ENCODE data around the gene ST6GAL1.

ST6GAL1 gene

DNA sequence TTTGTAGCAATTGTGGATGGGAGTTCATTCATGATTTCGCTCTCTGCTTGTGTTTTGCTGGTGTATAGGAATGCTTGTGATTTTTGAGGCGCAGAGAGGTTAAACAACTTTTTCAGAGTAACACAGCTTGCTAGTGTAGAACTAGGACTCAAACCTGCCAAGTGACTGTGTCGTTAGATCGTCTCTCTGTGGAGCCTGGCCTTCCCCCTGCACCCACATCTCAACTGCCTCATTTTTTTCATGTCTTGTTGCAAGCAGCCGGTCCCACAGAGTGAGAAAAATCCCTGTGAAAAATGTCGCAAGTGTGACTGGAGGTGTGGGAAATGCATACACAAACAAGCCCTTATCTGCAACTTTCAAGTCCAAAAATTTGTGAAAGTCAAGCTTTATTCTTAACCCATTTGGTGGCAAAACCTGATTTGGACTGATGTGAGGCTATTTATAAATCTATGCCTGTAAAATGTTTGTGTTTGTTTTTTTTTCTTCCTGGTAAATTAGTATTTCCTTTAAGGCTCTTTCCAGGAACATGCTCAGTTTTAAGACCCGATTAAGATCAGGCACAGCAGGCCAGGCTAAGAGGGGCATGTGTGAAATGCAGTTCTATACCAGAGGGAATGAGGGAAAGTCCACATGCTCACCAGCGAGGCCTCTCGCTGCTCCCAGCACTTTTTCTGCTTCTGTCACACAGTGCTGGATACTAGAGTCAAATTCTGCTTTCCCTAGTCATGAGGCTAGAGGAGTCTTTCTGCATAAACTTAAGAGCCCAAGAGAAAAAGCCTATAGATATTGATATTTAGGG lies 25.8 kb downstream of the ST6GAL1 start:
- DNase-seq (ENCODE audit: low read depth) = no peak
- TF ChIP-seq CTCF (IDR thresholded peaks at IDR 0.05; ENCODE audit: insufficient read depth, low read depth, low read length, missing control alignments) = no peak
- no peak overlapping the region for H3K4me3 ChIP-seq (ENCODE audit: low read depth, low read length)

GRCh38 chr3:186959029-186959624 lies 28.8 kb downstream of the ST6GAL1 start:
- TF ChIP-seq CTCF (IDR thresholded peaks at IDR 0.05; ENCODE audit: insufficient read depth, low read depth, low read length, missing control alignments) = no peak
- DNase-seq (ENCODE audit: low read depth) = peak; percentile 27
- no peak overlapping the region for H3K4me3 ChIP-seq (ENCODE audit: low read depth, low read length)

DNA sequence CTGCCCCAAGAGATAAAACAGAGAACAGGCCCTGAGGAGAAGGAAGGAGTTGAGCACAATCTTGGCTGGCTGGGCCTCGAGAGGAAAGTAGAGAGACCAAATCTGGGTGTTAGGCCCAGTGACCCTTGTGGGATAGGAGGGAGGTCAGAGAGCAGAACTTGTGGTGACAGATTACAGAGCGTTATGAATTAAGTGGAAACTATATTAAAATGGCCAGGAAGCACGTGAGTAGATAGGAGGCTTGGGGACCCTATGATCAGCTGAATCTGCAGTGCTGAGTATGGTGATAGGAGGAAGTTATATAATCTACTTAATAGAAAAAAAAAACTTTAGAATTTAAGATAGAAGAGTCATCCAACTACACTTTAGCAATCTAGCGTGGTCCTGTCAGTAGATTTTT lies 30.0 kb downstream of the ST6GAL1 start:
- no peak for TF ChIP-seq CTCF (IDR thresholded peaks at IDR 0.05; ENCODE audit: insufficient read depth, low read depth, low read length, missing control alignments)
- DNase-seq (ENCODE audit: low read depth) = no peak
- H3K4me3 ChIP-seq (ENCODE audit: low read depth, low read length) = no peak overlapping the region

DNA sequence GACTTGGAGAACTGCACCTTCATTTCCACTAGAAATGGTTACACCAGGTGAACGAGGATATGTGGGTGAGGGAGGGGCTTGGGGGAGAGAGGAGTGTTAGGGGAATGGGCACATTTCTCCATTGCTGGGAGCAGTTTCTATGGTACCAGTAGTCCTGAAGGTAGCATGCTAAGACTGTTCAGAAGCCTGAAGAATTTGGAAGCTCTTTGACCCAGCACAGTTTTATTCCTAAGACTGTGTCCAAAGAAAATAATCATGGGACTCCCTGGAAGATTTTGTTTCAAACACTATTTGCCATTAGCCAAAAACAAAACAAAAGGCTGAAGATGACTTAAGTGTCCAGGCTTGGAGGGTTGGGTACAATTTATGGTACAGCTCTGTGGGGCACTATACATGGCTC lies 32.1 kb downstream of the ST6GAL1 start:
- no peak for TF ChIP-seq CTCF (IDR thresholded peaks at IDR 0.05; ENCODE audit: insufficient read depth, low read depth, low read length, missing control alignments)
- DNase-seq (ENCODE audit: low read depth) = no peak
- H3K4me3 ChIP-seq (ENCODE audit: low read depth, low read length) = no peak overlapping the region

- no peak overlapping the region for H3K4me3 ChIP-seq (ENCODE audit: low read depth, low read length)
- TF ChIP-seq CTCF (IDR thresholded peaks at IDR 0.05; ENCODE audit: insufficient read depth, low read depth, low read length, missing control alignments) = no peak
- DNase-seq (ENCODE audit: low read depth) = no peak
Measured at GRCh38 chr3:186963636-186964035, 33.3 kb downstream of the ST6GAL1 start.

- no peak for TF ChIP-seq CTCF (IDR thresholded peaks at IDR 0.05; ENCODE audit: insufficient read depth, low read depth, low read length, missing control alignments)
- no peak overlapping the region for H3K4me3 ChIP-seq (ENCODE audit: low read depth, low read length)
- no peak for DNase-seq (ENCODE audit: low read depth)
Measured at GRCh38 chr3:186964071-186964470, 33.7 kb downstream of the ST6GAL1 start.
